ENCODE results near the gene ZNF594. TPM values are rescaled to one million over a fixed set of nuclear protein-coding genes. Genes with fewer than 3 reads are reported as not detected.
"Not testable (repeated sequence)": the region's sequence is repeated elsewhere in the genome, so short reads cannot be mapped to it uniquely, and the experiment has no call there.

The ZNF594 gene
- total and polyA plus RNA-seq, 2 of the 8 experiments (the other 6 are each of a cell fraction or from before 2014, with no cell fraction given), result 3.6 to 14.3 TPM

GRCh38 chr17:5129770-5130169, 61.9 kb downstream of the ZNF594 start:
- H3K4me1 ChIP-seq (replicated peaks in 1 of 4; ENCODE audit: control insufficient read depth in 3 of 4, insufficient read depth in 4 of 4, low read length in 3 of 4); H3K79me1 ChIP-seq (ENCODE audit: low read depth, low read length); H2BK5ac ChIP-seq (ENCODE audit: low read depth, low read length); H2BK120ac ChIP-seq (replicated peaks; ENCODE audit: low read depth, low read length); H4K8ac ChIP-seq (ENCODE audit: extremely low read depth, insufficient read depth, low read length); H3K14ac ChIP-seq (ENCODE audit: insufficient read length); H2BK15ac ChIP-seq (ENCODE audit: low read length); H3K4me2 ChIP-seq (ENCODE audit: insufficient read depth in 1 of 2, low read depth in 2 of 2, low read length in 2 of 2); H3K23me2 ChIP-seq (ENCODE audit: low read depth, low read length); H3K27ac ChIP-seq (ENCODE audit: low read depth, low read length); H2AFZ ChIP-seq (ENCODE audit: low read length); POLR2A ChIA-PET (ENCODE audit: partially characterized antibody); H3K23ac ChIP-seq (ENCODE audit: insufficient read length); H3K56ac ChIP-seq (replicated peaks; ENCODE audit: insufficient read length, low read depth, low read length); H4K5ac ChIP-seq (ENCODE audit: insufficient read length, low read depth, low read length); H4K91ac ChIP-seq (replicated peaks; ENCODE audit: insufficient read length, low read length); H3K36me3 ChIP-seq (ENCODE audit: control insufficient read depth in 2 of 4, insufficient read depth in 4 of 4, low read length in 3 of 4); H3K27me3 ChIP-seq (replicated peaks in 1 of 4; ENCODE audit: control insufficient read depth in 3 of 4, extremely low read depth in 1 of 4, insufficient read depth in 3 of 4, low read length in 3 of 4); H2BK20ac ChIP-seq (ENCODE audit: low read length); H3K9me3 ChIP-seq (ENCODE audit: insufficient read depth in 2 of 2, low read depth in 1 of 2, low read length in 1 of 2); H3K4ac ChIP-seq (replicated peaks; ENCODE audit: insufficient read length, low read depth, low read length); H4K20me1 ChIP-seq (replicated peaks in 1 of 2; ENCODE audit: control insufficient read depth in 1 of 2, insufficient read depth in 2 of 2, low read length in 2 of 2); FAIRE-seq; H3K79me2 ChIP-seq (ENCODE audit: control insufficient read depth in 1 of 2, insufficient read depth in 2 of 2, low read length in 2 of 2); DNase-seq (ENCODE audit: low read depth in 1 of 2, low spot score in 2 of 2); H2BK12ac ChIP-seq (ENCODE audit: low read depth, low read length); H2AK5ac ChIP-seq (ENCODE audit: low read depth, low read length); CTCF ChIA-PET (ENCODE audit: partially characterized antibody); H3K9ac ChIP-seq (replicated peaks in 1 of 4; ENCODE audit: extremely low read depth in 1 of 4, low read depth in 3 of 4, low read length in 3 of 4); H3K4me3 ChIP-seq (ENCODE audit: extremely low read depth in 1 of 4, insufficient read depth in 2 of 4, low read depth in 3 of 4, low read length in 4 of 4); H3K18ac ChIP-seq (ENCODE audit: extremely low read depth, low read length): not testable (repeated sequence)
- WGBS, 2 experiments (ENCODE audit: extremely low coverage in 1 of 2, insufficient coverage in 1 of 2, insufficient read length in 1 of 2, insufficient replicate concordance in 2 of 2, low coverage in 1 of 2, low lambda C conversion rate in 2 of 2, missing lambda C conversion rate in 1 of 2), result 79% methylated on average over 8 of the region's 8 CpGs; no CpG with 5 or more reads in 1 of the 2 experiments

Other genes with a start within 250 kb of the ZNF594 start
- 1,355 and 1,387 TPM in 2 replicates for gene PFN1, start 243.3 kb downstream of the ZNF594 start, total RNA-seq (2021; fragmentation: NEBNext Ultra II Directional; extraction: Animal tissue kit (Norgen Biotek cat#: 25700))
- 1,949 and 2,147 TPM in 2 replicates for gene PFN1, start 243.3 kb downstream of the ZNF594 start, polyA plus RNA-seq (2011; rRNA removed)
- gene ENO3, start 240.7 kb downstream of the ZNF594 start, total RNA-seq (2021; fragmentation: NEBNext Ultra II Directional; extraction: Animal tissue kit (Norgen Biotek cat#: 25700)), result 24.1 and 25.7 TPM in 2 replicates
- gene ENO3, start 240.7 kb downstream of the ZNF594 start, polyA plus RNA-seq (2011; rRNA removed), result 25.0 and 36.4 TPM in 2 replicates
- 81.9 and 83.6 TPM in 2 replicates for gene SPAG7, start 224.1 kb downstream of the ZNF594 start, total RNA-seq (2021; fragmentation: NEBNext Ultra II Directional; extraction: Animal tissue kit (Norgen Biotek cat#: 25700))
- gene SPAG7, start 224.1 kb downstream of the ZNF594 start, polyA plus RNA-seq (2011; rRNA removed), result 74.2 and 82.1 TPM in 2 replicates
- gene CAMTA2, start 204.2 kb downstream of the ZNF594 start, total RNA-seq (2021; fragmentation: NEBNext Ultra II Directional; extraction: Animal tissue kit (Norgen Biotek cat#: 25700)), result 11.4 and 12.0 TPM in 2 replicates
- 5.5 and 13.7 TPM in 2 replicates for gene CAMTA2, start 204.2 kb downstream of the ZNF594 start, polyA plus RNA-seq (2011; rRNA removed)
- 1.1 and 1.4 TPM in 2 replicates for gene INCA1, start 194.3 kb downstream of the ZNF594 start, total RNA-seq (2021; fragmentation: NEBNext Ultra II Directional; extraction: Animal tissue kit (Norgen Biotek cat#: 25700))
- gene INCA1, start 194.3 kb downstream of the ZNF594 start, polyA plus RNA-seq (2011; rRNA removed), result 0.80 and 0.89 TPM in 2 replicates
- gene KIF1C, start 193.9 kb downstream of the ZNF594 start, total RNA-seq (2021; fragmentation: NEBNext Ultra II Directional; extraction: Animal tissue kit (Norgen Biotek cat#: 25700)), result 114 and 118 TPM in 2 replicates
- 14.3 and 28.7 TPM in 2 replicates for gene KIF1C, start 193.9 kb downstream of the ZNF594 start, polyA plus RNA-seq (2011; rRNA removed)
- 0.61 and 0.63 TPM in 2 replicates for gene SLC52A1, start 156.4 kb downstream of the ZNF594 start, total RNA-seq (2021; fragmentation: NEBNext Ultra II Directional; extraction: Animal tissue kit (Norgen Biotek cat#: 25700))
- 0.67 and 1.2 TPM in 2 replicates for gene SLC52A1, start 156.4 kb downstream of the ZNF594 start, polyA plus RNA-seq (2011; rRNA removed)
- gene ZFP3, start 113.4 kb downstream of the ZNF594 start, total RNA-seq (2021; fragmentation: NEBNext Ultra II Directional; extraction: Animal tissue kit (Norgen Biotek cat#: 25700)), result 0.15 and 0.17 TPM in 2 replicates
- 0.31 and 0.44 TPM in 2 replicates for gene ZFP3, start 113.4 kb downstream of the ZNF594 start, polyA plus RNA-seq (2011; rRNA removed)
- gene ZNF232, start 80.0 kb downstream of the ZNF594 start, total RNA-seq (2021; fragmentation: NEBNext Ultra II Directional; extraction: Animal tissue kit (Norgen Biotek cat#: 25700)), result 39.8 and 41.0 TPM in 2 replicates
- gene ZNF232, start 80.0 kb downstream of the ZNF594 start, polyA plus RNA-seq (2011; rRNA removed), result 9.2 and 11.1 TPM in 2 replicates
- 0.25 and 0.32 TPM in 2 replicates for gene USP6, start 75.8 kb downstream of the ZNF594 start, total RNA-seq (2021; fragmentation: NEBNext Ultra II Directional; extraction: Animal tissue kit (Norgen Biotek cat#: 25700))
- gene USP6, start 75.8 kb downstream of the ZNF594 start, polyA plus RNA-seq (2011; rRNA removed), result 0.05 and 0.08 TPM in 2 replicates
- not detected in 2 replicates for gene SCIMP, start 43.0 kb upstream of the ZNF594 start, total RNA-seq (2021; fragmentation: NEBNext Ultra II Directional; extraction: Animal tissue kit (Norgen Biotek cat#: 25700))
- gene SCIMP, start 43.0 kb upstream of the ZNF594 start, polyA plus RNA-seq (2011; rRNA removed), result not detected in 2 replicates
- 50.7 and 52.3 TPM in 2 replicates for gene RABEP1, start 90.4 kb upstream of the ZNF594 start, total RNA-seq (2021; fragmentation: NEBNext Ultra II Directional; extraction: Animal tissue kit (Norgen Biotek cat#: 25700))
- 4.5 and 8.5 TPM in 2 replicates for gene RABEP1, start 90.4 kb upstream of the ZNF594 start, polyA plus RNA-seq (2011; rRNA removed)
- 102 and 105 TPM in 2 replicates for gene NUP88, start 227.8 kb upstream of the ZNF594 start, total RNA-seq (2021; fragmentation: NEBNext Ultra II Directional; extraction: Animal tissue kit (Norgen Biotek cat#: 25700))
- 69.0 and 77.4 TPM in 2 replicates for gene NUP88, start 227.8 kb upstream of the ZNF594 start, polyA plus RNA-seq (2011; rRNA removed)
- gene RPAIN, start 228.3 kb upstream of the ZNF594 start, total RNA-seq (2021; fragmentation: NEBNext Ultra II Directional; extraction: Animal tissue kit (Norgen Biotek cat#: 25700)), result 57.7 and 59.6 TPM in 2 replicates
- 37.0 and 54.5 TPM in 2 replicates for gene RPAIN, start 228.3 kb upstream of the ZNF594 start, polyA plus RNA-seq (2011; rRNA removed)
- 453 and 454 TPM in 2 replicates for gene C1QBP, start 247.3 kb upstream of the ZNF594 start, total RNA-seq (2021; fragmentation: NEBNext Ultra II Directional; extraction: Animal tissue kit (Norgen Biotek cat#: 25700))
- 210 and 355 TPM in 2 replicates for gene C1QBP, start 247.3 kb upstream of the ZNF594 start, polyA plus RNA-seq (2011; rRNA removed)

All from H1 (cell line).